Limb (tissue), 2 donors: ENCODE data around the gene RASSF3.
"Not testable (repeated sequence)": the region's sequence is repeated elsewhere in the genome, so short reads cannot be mapped to it uniquely, and the experiment has no call there.

ENCODE experiments used
- DNase-seq, 2 donors: peaks; one replicate each; pipeline ENCODE4 v3.0.0-alpha.2; 2016; ENCODE audit errors: extremely low spot score in 2 of 2

The RASSF3 gene, protein sequence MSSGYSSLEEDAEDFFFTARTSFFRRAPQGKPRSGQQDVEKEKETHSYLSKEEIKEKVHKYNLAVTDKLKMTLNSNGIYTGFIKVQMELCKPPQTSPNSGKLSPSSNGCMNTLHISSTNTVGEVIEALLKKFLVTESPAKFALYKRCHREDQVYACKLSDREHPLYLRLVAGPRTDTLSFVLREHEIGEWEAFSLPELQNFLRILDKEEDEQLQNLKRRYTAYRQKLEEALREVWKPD

DNA sequence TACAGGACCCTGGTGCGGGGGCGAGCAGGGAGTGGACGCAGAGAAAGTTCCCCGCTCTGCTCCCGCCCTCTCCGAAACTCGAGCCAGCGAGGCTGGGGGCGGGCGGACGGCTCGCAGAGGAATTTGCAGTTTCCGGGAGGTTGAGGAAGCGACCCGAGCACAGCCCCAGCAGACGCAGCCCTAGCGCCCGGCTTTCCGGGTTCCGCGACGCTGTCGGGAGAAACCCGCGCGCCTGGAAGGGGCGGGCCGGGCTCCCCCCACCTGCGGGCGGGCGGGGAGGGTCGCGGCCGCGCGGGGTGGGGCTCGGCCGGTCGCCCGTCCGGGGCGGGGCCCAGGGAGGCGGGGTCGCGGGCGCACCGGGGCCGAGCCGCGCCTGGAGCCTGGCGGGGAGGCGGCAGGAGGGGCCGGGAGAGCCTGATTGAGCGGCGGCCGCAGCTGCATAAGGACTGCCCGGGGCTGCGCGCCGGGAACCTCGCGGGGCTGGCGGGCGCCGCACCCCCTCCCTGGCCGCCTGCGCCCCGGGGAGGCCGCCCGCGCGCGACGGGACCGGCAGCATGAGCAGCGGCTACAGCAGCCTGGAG, at the start of gene RASSF3:
Gene RASSF3, plus strand, starts transcription at position 417 of the 581 bp plus-strand sequence. Its CDS starts 138 bp downstream, at position 555.
- peak; percentile 82 for DNase-seq

DNA sequence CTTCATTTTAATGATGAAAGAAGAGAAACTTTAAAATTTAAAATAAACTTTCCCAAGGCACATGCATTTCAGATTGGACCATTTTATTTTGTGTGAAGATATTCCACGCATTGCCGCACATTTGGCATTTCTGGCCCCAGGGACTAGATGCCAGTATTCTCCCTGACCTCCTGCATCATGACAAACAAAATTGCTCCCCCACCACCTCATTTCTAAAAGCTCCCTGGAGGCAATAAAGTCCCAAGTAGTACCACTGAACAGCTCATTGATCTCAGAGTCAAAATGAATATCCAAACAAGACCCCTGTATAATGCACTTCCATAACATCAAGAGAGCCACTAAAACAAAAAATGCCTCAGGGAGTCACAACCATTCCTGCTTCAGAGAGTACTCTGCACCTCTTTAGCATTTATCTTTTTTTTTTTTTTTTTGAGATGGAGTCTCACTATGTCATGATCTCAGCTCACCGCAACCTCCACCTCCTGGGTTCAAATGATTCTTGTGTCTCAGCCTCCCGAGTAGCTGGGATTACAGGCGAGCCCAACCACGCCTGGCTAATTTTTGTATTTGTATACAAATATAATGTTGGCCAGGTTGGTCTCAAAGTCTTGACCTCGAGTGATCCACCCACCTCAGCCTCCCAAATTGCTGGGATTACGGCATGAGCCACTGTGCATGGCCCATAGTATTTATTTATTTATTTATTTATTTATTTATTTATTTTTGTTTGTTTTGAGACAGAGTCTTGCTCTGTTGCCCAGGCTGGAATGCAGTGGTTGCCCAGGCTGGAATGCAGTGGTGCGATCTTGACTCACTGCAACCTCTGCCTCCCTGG, 48.8 kb upstream of the RASSF3 start:
- DNase-seq, result no peak

DNA sequence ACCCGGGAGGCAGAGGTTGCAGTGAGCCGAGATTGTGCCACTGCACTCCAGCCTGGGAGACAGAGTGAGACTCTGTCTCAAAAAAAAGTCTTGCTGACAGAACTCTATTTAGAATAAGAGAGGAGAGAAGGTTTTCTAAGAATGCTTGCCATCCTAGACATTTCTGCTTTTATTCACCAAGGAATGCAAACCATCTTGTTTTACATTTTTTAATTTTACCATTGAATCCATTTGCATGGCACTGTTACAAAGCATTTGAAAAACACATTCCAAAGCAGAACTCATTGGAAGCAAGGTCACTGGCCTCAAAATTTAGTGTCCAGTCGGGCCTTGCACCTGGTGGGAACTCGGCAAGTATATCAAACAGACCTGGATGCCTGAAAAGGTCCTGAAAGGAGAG, 44.2 kb upstream of the RASSF3 start:
- no peak for DNase-seq

DNA sequence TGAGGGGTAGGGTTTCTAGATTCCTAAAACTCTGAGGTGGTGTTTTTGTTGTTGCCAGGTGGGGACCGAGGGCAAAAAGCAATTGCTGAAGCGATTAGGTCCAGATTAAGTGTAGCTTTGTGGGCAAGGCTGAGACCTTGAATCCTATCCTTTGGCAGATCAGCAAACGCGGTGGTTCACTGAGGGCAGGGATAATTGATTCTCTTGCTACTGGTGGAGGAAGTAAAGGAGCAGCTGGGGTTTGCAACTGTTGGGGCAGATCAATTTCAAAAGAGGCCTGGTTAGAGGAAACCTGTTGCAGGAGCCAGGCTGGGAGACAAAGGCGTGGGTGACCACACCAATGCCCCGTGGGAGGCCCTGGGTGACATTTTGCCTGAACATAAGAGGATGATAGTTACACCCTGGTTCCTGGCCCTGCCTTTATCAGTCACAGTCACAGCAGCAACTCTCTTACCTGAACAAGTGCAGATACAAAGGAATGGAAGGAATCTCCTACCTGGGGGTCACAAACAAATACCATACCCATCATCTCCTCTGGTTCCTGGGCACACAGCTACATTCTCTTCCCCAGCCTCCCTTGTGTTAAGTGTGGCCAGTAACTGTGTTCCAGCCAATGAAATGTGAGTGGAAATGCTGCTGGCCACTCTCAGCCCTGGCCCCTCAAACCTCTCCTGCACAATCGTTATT, 43.3 kb upstream of the RASSF3 start:
- no peak for DNase-seq

DNA sequence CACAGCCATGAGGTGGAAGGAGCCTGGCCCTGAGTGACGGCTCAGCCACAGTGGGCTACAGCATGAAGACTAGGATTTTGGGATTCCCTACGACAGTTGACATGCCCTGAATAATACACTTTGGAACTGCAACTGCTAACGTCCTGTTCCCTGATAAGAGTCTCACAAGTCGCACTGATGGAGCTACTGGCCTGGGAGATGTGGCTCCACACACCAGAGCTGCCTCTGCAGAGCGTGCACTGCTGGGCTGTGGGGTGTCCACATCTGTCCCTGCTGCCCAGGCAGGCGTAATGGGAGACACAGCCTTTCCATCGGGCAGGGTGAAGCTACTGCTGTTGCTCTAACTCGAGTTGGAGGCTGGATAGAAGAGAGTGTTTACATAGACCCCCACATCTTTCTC, 42.7 kb upstream of the RASSF3 start:
- DNase-seq, result no peak

DNA sequence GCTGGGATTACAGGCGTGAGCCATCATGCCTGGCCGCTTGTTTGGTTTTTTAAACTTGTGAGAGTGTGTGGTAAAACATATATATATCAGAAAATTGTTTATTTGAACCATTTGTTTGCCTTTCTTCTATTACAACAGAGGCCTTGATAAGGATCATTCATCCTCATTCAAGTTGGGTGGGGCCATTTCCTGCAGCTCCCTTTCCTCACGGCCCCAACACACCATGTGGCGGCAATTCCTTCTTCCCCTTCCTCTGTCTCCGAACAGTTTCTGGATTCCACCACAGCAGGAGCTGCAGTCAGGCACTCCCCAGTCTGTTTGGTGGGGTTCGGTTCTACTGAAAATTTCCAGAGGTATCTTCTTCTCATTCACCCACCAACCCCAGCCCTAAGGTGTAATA, 42.0 kb upstream of the RASSF3 start:
- DNase-seq, result no peak

DNA sequence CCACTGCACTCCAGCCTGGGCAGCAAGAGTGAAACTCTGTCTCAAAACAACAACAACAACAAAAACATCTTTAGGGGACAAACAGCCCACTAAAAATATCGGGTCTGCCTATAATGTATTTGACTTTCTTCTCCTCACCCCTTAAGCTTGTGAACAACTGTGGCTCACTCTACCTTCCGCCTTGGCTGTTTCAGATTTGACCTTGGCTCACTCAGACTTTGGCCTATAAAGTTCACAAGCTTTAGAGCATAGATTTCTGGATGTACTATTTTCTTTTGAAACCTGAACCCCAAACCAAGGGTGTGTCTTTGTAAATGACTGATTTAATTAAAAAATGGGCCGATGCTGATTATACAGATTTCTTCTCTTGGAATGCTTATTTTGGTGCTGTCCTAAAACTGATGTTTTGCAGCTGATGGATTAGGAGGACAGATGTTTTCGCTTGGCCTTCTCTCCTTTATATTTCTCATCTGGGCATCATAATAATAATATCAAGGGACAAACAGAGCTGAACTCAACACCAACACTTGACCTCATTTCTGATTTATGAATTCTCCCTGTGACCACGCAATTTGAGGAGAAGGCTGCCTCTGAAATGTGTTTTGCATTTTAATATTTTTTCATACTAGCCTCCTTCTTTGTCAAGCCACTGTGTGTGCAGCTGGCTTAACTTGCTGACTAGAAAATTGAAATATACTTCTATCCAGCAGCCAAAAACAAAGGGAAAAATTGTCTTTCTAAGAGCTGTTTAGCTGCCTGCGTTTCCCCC, 40.2 kb upstream of the RASSF3 start:
- peak in 1 of 2 donors; percentile 44 for DNase-seq

DNA sequence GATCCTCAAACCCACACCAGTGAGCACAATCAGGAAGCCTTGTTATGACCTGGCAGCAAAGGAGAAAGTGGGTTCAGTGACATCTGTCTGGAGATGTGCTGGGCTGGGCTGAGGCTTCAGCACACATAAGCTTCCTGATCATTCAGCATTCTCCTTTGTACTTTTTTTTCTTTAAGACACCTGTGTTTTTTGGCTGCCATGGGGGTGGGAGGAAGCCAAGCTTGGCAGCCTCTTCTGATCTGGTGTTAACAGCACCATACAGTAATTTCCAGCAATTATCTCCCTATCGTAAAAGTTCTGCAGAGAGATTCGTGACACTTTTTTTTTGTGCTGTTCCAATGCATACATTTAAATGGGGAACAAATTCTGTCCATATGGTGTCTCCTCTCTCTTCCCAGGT, 38.9 kb upstream of the RASSF3 start:
- no peak for DNase-seq

DNA sequence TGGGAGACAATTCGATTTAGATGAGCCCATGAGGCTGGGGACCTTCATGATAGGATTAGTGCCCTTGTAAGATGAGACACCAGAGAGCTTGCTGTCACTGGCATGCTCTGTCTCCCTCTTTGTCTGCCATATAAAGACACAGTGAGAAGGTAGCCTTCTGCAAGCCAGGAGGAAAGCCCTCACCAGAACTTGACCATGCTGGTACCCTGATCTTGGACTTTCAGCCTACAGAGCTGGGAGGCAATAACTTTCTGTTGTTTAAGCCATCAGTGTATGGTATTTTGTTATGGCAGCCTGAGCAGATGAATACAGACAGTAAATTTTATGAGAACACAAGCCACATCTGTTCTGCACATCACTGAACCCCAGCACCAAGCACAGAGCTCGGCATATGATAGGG, 38.1 kb upstream of the RASSF3 start:
- no peak for DNase-seq

DNA sequence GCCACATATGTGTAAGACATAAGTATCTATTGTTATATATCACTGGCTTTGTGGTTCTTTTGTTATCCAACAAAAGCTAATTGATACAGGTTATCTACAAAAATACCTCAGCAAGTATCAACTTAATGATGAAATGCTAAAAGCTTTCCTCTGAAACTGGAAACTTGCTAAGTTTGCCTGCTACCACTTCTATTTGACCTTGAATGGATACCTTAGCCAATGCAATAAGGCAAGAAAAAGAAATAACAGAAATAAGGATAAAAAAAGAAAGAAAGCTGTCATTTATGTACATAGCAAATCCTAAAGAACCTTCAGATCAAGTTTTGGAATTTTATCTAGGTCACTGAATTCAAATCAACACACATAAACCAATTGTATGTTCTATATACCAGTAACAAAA, 35.5 kb upstream of the RASSF3 start:
- no peak for DNase-seq

DNA sequence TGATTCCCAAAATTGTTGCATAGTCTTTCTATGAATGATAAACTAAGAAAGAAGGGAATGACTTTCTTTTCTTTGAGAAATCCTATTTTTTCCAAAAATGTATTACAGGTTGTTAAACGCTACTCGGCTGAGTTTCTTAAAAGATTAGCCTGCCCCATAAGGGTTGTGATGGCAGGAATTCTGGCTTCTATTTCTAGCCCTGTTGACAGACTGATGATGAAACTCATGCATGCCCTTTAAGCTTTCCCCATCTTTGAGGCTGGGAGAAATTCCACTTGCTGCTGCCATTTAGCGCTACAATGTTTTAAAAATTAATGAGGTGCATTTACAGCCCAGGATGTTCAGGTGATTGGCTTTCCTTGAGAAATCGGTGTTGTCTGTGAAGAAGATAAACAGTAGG, 33.2 kb upstream of the RASSF3 start:
- DNase-seq, result no peak

DNA sequence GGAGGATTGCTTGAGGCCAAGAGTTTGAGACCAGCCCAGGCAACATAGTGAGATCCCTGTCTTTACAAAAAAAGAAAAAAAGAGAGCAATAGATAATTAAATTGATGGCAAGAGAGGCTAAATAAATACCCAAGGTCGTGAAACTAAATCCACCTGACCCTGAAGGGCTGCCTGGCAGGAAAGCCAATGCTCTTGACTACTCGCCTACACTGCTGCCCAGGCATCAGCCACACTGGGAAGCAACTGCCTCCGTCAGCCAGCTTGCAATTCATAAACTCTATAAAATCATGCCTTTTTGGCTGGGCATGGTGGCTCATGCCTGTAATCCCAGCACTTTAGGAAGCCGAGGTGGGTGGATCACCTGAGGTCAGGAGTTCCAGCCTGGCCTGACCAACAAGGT, 31.7 kb upstream of the RASSF3 start:
- no peak for DNase-seq

DNA sequence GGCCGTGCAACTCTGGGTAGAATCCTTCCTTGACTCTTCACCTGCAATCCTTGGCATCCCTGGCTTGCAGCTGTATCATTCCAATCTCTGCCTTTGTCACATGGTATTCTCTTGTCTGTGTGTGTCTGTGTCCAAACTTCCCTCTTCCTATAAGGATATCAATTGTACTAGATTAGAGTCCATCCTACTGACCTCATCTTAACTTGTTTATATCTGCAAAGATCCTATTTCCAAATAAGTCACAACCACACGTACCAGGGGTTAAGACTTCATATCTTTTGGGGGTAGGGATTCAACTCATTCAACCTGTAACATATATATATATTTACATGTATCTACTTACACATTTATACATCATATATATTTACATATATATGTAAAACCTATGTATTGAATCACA, 29.6 kb upstream of the RASSF3 start:
- no peak for DNase-seq

DNA sequence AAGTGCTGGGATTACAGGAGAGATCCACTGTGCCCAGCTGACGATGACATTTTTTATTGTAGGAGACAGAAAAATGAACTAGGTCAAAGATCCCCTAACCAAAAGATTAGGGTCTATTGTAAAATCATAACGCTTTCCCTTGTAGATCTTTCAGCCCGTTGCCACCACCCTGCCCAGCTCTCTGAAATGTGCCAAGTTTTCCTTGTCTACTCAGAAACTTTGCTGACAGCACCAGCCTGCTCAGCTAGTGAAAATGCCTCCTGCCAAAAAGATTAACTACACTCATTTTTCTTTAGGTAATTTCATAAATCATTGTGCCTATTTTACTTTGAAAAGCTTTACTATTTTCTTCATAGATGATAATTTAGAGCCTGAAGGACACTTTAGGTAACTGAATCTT, 28.2 kb upstream of the RASSF3 start:
- DNase-seq, result no peak

DNA sequence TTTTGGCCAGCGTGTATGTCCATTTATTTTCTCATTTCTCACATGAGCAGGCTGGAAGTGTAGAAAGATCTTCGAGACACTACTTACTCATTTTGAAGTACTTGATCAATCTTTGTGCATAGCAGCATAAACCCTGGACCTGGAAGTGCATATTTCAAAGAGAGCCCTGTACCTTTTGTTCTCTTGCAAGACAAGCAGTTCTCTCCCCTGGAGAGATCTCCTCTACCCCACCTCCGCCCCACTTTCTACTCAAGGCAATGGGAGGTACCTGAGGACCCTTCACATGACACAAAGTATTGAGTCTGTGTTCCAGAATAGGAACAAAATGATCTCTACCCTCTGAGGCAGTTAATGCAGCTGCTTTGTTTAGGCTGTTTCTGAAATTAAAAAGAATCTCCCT, 27.4 kb upstream of the RASSF3 start:
- no peak for DNase-seq

DNA sequence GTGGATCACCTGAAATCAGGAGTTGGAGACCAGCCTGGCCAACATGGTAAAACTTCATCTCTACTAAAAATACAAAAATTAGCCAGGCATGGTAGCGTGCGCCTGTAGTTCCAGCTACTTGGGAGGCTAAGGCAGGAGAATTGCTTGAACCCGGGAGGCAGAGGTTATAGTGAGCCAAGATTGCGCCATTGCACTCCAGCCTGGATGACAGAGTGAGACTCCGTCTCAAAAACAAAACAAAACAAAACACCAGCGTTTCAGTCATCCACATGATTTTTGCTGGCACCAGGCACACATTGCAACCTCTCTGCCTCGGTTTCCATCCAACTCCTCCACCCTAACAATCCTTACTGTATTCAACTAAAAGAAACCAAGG, 26.9 kb upstream of the RASSF3 start:
- DNase-seq, result not testable (repeated sequence)

DNA sequence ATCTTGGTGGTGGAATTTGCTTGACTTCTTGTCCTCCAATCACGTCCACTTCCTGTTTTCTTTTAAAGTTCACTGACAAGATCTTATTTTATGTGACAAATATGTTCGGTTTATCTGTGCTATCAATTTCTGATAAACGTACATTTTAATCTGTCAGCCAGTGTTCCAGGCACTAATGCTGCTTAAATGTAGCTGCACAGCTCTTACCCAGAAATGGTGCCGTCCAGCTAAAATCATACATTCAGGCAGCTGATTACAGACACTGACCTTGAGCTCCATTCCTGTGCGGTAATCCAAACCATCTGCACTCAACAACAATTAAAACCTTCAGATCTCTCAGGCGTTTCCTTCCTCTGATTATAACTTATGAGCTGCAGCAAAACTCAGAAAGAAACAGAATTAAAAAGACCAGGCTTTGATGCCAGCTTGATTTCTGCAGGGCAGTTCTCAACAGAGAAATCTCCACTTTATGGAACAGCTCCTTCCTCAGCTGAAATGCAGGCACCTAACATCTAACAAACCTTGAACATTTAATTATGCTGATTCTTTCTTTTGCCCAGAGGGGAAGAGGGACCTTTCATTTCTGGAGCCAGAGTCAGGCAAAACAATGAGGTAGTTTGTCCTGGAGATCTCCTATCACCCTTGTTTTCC, 26.4 kb upstream of the RASSF3 start:
- DNase-seq, result no peak

DNA sequence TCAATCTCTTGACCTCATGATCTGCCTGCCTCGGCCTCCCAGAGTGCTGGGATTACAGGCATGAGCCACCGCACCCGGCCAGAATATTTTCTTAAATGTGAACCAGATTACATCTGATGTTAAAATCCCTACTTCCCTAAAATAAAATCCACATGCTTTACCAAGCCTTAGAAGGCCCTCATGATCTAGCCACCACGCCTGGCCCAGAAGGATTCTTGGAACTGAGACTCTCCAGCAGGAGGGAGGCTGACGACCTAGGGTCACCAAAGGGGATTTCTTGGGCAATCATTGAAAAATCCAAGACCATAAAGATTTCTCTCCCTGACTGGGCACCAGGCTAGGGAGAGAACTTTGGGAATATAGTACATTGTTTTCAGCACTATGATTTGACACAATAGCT, 25.2 kb upstream of the RASSF3 start:
- DNase-seq, result no peak

DNA sequence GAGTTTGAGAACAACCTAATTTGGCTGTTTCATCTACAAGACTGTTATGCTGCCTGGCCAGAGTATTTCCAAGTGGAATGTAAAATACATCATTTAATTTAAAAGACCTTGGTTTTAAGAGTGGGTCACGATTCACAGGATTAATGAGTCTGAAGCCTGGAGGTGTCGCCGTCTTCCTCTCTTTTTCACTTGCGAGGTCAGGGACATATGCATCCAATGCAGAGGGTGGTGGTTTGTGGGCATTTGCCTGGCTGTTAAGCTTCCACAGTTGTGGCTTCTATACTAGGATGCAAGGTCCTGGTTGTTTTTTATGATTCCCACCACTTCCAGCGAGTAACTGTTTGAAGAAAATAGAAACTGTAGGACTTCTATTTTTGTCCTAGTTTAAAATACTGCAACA, 22.8 kb upstream of the RASSF3 start:
- no peak for DNase-seq

DNA sequence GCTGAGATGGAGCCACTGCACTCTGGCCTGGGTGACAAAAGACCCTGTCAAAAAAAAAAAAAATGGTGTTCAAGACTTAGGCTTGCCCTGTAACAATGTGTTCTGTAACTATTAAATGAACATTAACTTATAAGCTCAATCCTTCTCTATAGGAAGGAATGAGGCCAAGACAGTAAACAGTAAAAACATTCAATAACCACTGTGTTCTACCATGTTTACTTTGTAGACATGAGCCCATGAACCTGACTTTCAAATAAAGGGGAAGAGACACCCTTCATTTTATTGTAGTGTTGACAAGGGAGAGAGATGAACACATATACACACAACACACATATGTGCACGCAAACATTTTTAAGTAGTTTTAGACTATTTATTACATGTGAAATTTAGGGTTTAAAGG, 20.1 kb upstream of the RASSF3 start:
- DNase-seq, result no peak
